Fibroblast of villous mesenchyme (primary cell): ENCODE results near the gene DLK1. TPM values are rescaled to one million over a fixed set of nuclear protein-coding genes. Genes with fewer than 3 reads are reported as not detected.

ENCODE experiments used
- DNase-seq: peaks from one replicate; pipeline ENCODE4 v3.0.0-alpha.2; 2010; ENCODE audit warnings: low read depth
- H3K4me3 ChIP-seq: 2 replicates; pipeline ENCODE4 v1.5.1; 2011; ENCODE audit warnings: low read depth, mild to moderate bottlenecking, low read length
- total RNA-seq: library from RNA; depleted of rRNA; stranded (reverse); fragments of >200 nt; gene quantifications from 2 replicates; pipeline ENCODE4 v1.2.3, GENCODE V29; 2012
- TF ChIP-seq, protein P1 (sequence below): IDR thresholded peaks from 2 replicates; pipeline ENCODE4 v1.5.1; 2012; ENCODE audit warnings: low read depth, mild to moderate bottlenecking, low read length; ENCODE audit not compliant: insufficient read depth

DLK1 gene
- total RNA-seq, 1 donor: not detected

DNA sequence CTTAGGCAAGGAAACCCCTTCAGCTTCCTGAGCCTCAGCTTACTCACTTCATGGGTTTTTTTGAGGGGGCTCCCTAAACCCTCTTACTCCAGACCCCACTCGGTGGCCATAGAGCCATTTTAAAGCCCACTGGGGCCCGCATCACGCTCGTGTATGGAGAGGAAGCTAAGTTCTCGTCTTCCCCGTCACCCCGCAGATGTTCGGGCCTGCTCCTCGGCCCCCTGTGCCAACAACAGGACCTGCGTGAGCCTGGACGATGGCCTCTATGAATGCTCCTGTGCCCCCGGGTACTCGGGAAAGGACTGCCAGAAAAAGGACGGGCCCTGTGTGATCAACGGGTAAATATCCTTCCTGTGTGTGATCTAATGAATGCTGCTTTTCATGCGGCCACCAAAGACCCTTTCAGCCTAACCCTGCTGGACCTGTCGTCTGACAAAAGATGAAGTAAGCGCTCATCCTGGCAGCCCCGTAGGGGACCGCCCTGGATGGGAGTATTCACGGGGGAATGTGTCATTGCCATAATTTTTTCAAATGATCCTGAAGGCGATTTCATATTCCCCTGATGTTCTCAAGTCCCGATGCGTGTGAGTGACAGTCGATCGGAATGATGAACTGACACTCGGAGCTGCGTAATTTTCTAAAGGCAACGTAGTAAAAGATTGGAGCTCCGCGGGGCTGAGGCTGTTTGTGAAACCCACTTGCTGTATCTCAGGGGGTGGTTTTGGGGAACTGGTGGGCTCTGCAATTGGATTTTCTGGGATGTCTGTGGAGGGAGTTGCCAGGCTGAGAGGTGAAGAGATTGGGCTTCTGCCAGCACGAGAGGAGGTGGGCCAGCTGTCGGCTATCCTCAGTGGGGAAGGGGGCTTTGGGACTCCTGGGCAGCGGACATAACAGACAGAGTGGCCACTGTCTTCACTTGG lies 5.4 kb downstream of the DLK1 start:
- TF ChIP-seq, protein P1, sequence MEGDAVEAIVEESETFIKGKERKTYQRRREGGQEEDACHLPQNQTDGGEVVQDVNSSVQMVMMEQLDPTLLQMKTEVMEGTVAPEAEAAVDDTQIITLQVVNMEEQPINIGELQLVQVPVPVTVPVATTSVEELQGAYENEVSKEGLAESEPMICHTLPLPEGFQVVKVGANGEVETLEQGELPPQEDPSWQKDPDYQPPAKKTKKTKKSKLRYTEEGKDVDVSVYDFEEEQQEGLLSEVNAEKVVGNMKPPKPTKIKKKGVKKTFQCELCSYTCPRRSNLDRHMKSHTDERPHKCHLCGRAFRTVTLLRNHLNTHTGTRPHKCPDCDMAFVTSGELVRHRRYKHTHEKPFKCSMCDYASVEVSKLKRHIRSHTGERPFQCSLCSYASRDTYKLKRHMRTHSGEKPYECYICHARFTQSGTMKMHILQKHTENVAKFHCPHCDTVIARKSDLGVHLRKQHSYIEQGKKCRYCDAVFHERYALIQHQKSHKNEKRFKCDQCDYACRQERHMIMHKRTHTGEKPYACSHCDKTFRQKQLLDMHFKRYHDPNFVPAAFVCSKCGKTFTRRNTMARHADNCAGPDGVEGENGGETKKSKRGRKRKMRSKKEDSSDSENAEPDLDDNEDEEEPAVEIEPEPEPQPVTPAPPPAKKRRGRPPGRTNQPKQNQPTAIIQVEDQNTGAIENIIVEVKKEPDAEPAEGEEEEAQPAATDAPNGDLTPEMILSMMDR: no peak
- no peak overlapping the region for H3K4me3 ChIP-seq
- no peak for DNase-seq

DNA sequence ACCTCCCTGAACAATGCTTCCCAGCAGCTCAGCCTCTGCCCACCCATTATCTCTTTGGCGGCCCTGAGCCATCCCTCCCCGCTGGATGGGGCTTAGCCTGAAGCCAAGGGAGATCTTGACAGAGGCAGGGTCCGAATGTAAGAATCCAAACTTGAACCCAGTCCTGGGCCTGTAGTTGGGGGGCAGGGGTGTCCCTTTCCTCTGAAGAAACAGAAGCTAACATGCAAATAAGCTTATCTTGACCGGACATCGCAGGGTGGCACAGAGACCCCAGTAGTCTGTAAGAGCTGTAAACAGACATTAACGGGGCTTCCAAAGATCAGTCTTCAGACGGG lies 6.0 kb downstream of the DLK1 start:
- TF ChIP-seq, protein P1: no peak
- DNase-seq: no peak
- no peak overlapping the region for H3K4me3 ChIP-seq

DNA sequence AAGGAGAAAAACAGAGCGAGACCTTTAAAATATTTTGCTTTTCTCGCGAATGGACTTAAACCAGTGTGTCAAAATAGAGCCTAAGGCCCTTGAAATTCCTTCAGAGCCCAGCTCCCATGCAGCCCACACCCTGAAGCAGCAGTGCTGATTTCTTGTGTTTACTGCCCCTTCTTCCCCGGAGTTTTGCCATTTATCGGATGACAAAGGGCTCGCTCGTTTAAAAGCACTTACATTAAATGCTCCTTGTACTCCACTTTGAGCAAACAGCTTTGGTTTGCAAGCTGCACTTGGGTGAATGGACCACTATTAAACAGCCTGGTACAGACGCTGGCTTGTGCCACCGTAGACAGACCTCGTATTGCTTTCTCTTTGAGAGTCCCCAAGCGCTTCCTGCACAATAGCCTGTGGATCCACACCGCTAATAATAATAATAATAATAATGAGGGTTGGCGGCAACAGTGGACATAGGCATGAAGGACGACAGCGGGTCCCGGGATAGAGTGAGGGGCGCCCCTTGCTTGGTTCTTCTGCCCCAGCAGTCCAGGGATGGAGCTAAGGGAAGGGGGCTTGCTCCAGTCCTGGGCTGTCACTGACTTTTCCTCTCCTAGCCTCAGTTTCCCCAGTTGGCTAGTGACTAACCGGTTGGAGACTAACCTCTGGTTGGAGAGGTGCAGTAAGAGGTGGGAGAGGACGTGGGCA lies 6.6 kb downstream of the DLK1 start:
- DNase-seq: no peak

DNA sequence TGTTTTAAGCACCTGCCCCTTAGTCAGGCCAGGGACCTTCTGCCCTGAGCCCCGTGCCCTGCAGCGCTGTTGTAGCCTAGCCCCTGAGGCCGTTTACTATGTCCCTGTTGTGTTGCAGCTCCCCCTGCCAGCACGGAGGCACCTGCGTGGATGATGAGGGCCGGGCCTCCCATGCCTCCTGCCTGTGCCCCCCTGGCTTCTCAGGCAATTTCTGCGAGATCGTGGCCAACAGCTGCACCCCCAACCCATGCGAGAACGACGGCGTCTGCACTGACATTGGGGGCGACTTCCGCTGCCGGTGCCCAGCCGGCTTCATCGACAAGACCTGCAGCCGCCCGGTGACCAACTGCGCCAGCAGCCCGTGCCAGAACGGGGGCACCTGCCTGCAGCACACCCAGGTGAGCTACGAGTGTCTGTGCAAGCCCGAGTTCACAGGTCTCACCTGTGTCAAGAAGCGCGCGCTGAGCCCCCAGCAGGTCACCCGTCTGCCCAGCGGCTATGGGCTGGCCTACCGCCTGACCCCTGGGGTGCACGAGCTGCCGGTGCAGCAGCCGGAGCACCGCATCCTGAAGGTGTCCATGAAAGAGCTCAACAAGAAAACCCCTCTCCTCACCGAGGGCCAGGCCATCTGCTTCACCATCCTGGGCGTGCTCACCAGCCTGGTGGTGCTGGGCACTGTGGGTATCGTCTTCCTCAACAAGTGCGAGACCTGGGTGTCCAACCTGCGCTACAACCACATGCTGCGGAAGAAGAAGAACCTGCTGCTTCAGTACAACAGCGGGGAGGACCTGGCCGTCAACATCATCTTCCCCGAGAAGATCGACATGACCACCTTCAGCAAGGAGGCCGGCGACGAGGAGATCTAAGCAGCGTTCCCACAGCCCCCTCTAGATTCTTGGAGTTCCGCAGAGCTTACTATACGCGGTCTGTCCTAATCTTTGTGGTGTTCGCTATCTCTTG lies 7.6 kb downstream of the DLK1 start:
- no peak for DNase-seq
- TF ChIP-seq, protein P1: no peak
- no peak overlapping the region for H3K4me3 ChIP-seq

More for the DNA sequence above, 6.6 kb downstream of the DLK1 start:
- H3K4me3 ChIP-seq: no peak overlapping the region
- TF ChIP-seq, protein P1: no peak

DNA sequence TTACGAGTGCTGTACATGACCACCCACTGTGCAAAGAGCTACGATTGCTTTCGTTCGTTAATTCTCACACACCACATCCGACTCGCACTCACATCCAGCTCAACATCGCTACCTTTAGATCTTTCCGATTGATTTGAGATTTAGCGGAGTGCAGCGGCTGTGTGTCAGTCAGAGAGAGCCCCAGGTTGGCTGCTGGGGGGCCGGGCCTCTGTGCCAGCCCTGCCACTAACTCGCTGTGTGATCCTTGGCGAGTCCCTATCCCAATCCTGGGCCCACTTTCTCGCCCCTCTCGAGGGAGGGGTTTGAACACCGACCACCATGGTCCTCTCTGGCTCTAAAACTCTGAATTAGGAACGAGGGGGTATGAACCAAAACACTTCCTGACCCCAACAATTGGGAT lies 8.6 kb downstream of the DLK1 start:
- no peak overlapping the region for H3K4me3 ChIP-seq
- DNase-seq: no peak
- TF ChIP-seq, protein P1: no peak
